Activated CD8-positive, alpha-beta T cell treated with anti-CD3 and anti-CD28 coated beads for 36 hours (primary cell): Measurements from ENCODE around the gene WDR74. TPM values are rescaled to one million over a fixed set of nuclear protein-coding genes. Genes with fewer than 3 reads are reported as not detected.
A peak's percentile ranks its signal among the peaks of the same experiment; 100 is the strongest.

ENCODE experiments used
- ATAC-seq: fragments of 200-7000 bp; cut with Tn5 transposase; one replicate; pipeline ENCODE4 v1.10.0; 2021; ENCODE audit warnings: mild to moderate bottlenecking, moderate library complexity
- CTCF ChIA-PET: fragments of 350-600 bp; sonication (Branson Sonifier 250); formaldehyde crosslinking; loops from one replicate; lab custom pipeline; 2021; ENCODE audit warnings: antibody characterized with exemption; lab: Charles Lee
- POLR2A ChIA-PET: fragments of 350-600 bp; sonication (Branson Sonifier 250); formaldehyde crosslinking; loops from one replicate; lab custom pipeline; 2021; ENCODE audit warnings: antibody characterized with exemption; lab: Charles Lee
- DNase-seq: peaks from one replicate; pipeline ENCODE4 v3.0.0-alpha.2; 2020
- H3K27ac Mint-ChIP-seq: one replicate; pipeline ENCODE4 v1.8.0; 2021; ENCODE audit warnings: mild to moderate bottlenecking, mixed read lengths
- H3K27me3 Mint-ChIP-seq: one replicate; pipeline ENCODE4 v1.8.0; 2021; ENCODE audit warnings: mixed read lengths
- H3K36me3 Mint-ChIP-seq: one replicate; pipeline ENCODE4 v1.8.0; 2021; ENCODE audit warnings: low read depth, mixed read lengths
- H3K4me1 Mint-ChIP-seq: one replicate; pipeline ENCODE4 v1.8.0; 2021; ENCODE audit warnings: low read depth, mixed read lengths
- H3K4me3 Mint-ChIP-seq: one replicate; pipeline ENCODE4 v1.8.0; 2021; ENCODE audit warnings: mild to moderate bottlenecking, moderate library complexity, mixed read lengths
- H3K9me3 Mint-ChIP-seq: one replicate; pipeline ENCODE4 v1.8.0; 2021; ENCODE audit warnings: mixed read lengths
- intact Hi-C: fragments of 100-400 bp; cut with micrococcal nuclease; formaldehyde crosslinking; loops from one replicate; pipeline ENCODE4 v1.10.0; 2022
- total RNA-seq, 2 experiments: library from RNA; stranded (reverse); gene quantifications; one replicate each; pipeline ENCODE4 v1.2.3, GENCODE V29; 2021
- TF ChIP-seq, protein P1 (sequence below): fragments of 200-600 bp; IDR thresholded peaks from one replicate; pipeline ENCODE4 v1.8.0; 2022; ENCODE audit warnings: antibody characterized with exemption, mild to moderate bottlenecking

The WDR74 gene
- total RNA-seq, 2 experiments from 2014 or later, result 96.5 to 99.3 TPM

DNA sequence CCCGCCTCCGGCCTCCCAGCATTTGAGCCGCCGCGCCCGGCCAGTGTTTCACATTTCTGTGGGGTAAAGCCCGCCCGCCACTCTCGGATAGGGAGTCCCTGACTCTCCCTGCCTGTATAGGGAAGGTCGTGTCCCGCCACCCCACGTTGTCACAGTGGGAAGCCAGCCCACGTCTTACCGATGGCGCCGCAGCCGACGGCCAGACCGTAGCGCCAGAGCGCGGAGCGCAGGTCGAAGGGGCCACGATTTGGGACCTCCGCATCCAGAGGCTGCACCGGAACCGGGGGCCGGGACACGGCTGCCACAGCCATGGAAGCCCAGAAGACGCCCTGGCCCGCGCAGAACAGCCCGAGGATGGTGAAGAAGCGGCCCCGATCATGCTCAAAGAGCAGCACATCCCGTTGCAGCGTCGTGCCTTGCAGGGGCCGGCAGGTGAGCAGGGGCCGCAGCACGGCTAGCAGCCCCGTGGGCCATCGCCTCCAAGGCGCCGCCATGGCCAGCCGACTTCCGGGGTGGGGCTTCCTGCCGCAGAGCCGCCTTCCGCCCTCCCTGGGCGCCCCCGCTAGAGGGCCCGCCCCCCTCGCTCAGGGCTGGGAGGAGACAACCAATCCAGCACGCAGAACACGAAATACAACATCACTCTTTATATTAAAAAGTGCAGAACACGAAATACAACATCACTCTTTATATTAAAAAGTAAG lies 47.7 kb downstream of the WDR74 start, which contains the start of gene TMEM223:
Gene TMEM223 (minus strand): TSS at position 506 of the 701 bp plus-strand sequence. CDS start 12 bp downstream, at position 494.
- Mint-ChIP-seq H3K27me3 (no peaks in the 10 kb centered on the region), H3K9me3 (no peaks in the 10 kb centered on the region), H3K4me3 (peak within 1 kb of the TSS; percentile 91), H3K4me1 (peaks cover 41% of the 10 kb centered on the region), H3K36me3 (peaks cover 68% of the 10 kb centered on the region), H3K27ac (peak within 1 kb of the TSS; percentile 91)
- CTCF ChIA-PET, result interaction anchor here (1.5 kb wide), 1 partner anchor 38 kb away, joined by 3 read pairs; the partner anchor contains the start of gene ZBTB3
- peak; percentile 82 for ATAC-seq
- peak; percentile 92 for DNase-seq
- intact Hi-C loops, result no loop called here
- POLR2A ChIA-PET, result interaction anchor here (0.7 to 11.0 kb wide), 14 partner anchors 12 to 127 kb away, joined by 3 to 228 read pairs (median 4); partner anchors contain the start of genes C11orf98, CSKMT, NXF1 and SLC3A2
- TF ChIP-seq, protein P1, sequence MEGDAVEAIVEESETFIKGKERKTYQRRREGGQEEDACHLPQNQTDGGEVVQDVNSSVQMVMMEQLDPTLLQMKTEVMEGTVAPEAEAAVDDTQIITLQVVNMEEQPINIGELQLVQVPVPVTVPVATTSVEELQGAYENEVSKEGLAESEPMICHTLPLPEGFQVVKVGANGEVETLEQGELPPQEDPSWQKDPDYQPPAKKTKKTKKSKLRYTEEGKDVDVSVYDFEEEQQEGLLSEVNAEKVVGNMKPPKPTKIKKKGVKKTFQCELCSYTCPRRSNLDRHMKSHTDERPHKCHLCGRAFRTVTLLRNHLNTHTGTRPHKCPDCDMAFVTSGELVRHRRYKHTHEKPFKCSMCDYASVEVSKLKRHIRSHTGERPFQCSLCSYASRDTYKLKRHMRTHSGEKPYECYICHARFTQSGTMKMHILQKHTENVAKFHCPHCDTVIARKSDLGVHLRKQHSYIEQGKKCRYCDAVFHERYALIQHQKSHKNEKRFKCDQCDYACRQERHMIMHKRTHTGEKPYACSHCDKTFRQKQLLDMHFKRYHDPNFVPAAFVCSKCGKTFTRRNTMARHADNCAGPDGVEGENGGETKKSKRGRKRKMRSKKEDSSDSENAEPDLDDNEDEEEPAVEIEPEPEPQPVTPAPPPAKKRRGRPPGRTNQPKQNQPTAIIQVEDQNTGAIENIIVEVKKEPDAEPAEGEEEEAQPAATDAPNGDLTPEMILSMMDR, result no peak

DNA sequence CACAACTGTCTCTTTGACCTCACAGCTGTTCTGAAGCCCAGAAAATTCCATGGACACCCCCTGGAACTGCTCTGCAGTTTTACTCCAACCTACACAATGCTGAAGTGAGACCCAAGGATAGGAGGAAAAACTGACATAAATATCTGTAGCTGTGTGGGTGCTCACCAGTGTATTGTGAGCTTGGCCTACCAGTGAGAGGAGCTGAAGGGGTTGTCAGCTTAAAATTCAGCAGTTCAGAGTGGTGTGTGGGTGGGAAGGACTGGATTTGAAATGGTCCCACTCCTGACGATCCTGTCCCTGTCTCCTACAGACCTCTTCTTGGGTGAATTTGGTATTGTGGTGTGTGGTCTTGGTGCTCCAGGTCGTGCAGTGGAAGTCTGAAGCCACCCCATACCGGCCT lies 49.8 kb downstream of the WDR74 start:
- Mint-ChIP-seq H3K4me1 (peaks cover 50% of the 10 kb centered on the region), H3K4me3 (peak overlapping the region; percentile 95), H3K27ac (peak overlapping the region; percentile 91), H3K9me3 (no peaks in the 10 kb centered on the region), H3K27me3 (no peaks in the 10 kb centered on the region), H3K36me3 (peaks cover 59% of the 10 kb centered on the region)
- intact Hi-C loops, result loop anchor here (5.0 kb wide), 2 partner anchors 43 to 93 kb away; partner anchors contain the start of genes SLC3A2, STX5 and TEX54
- TF ChIP-seq, protein P1, result no peak
- ChIA-PET POLR2A (interaction anchor here (0.5 to 11.0 kb wide), 11 partner anchors 14 to 148 kb away, joined by 3 to 228 read pairs (median 4); partner anchors contain the start of genes NXF1, STX5, TEX54 and WDR74), CTCF (interaction anchor here (0.9 to 5.3 kb wide), 6 partner anchors 15 to 93 kb away, joined by 3 to 33 read pairs (median 4); partner anchors contain the start of genes POLR2G, TTC9C and WDR74)
- ATAC-seq (no peak), DNase-seq (no peak)

DNA sequence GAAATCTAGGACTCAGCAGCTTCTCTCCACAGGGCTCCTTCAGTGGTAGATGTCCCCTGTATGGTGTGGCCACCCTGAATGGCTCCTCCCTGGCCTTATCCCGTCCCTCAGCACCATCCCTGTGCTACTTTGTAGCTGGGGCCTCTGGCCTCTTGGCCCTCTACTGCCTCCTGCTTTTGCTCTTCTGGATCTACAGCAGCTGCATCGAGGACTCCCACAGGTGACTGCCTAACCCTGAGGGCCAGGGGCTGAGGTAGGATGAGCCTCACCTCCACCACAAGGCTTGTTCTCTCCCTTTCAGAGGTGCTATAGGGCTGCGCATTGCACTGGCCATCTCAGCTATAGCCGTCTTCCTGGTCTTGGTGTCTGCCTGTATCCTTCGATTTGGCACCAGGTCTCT lies 50.4 kb downstream of the WDR74 start:
- POLR2A ChIA-PET, result interaction anchor here (0.5 to 11.0 kb wide), 11 partner anchors 15 to 148 kb away, joined by 3 to 228 read pairs (median 4); partner anchors contain the start of genes HNRNPUL2, NXF1, STX5 and TEX54
- TF ChIP-seq, protein P1, result no peak
- DNase-seq, result no peak
- intact Hi-C loops, result loop anchor here (5.0 kb wide), 2 partner anchors 43 to 93 kb away; partner anchors contain the start of genes SLC3A2, STX5 and TEX54
- H3K4me3 Mint-ChIP-seq, result peak overlapping the region; percentile 95
- no peaks in the 10 kb centered on the region for H3K27me3 Mint-ChIP-seq
- CTCF ChIA-PET, result interaction anchor here (0.9 to 5.3 kb wide), 7 partner anchors 12 to 94 kb away, joined by 3 to 33 read pairs (median 4); partner anchors contain the start of genes NXF1, POLR2G, TTC9C and WDR74
- peaks cover 46% of the 10 kb centered on the region for H3K4me1 Mint-ChIP-seq
- H3K9me3 Mint-ChIP-seq, result no peaks in the 10 kb centered on the region
- no peak for ATAC-seq
- peaks cover 53% of the 10 kb centered on the region for H3K36me3 Mint-ChIP-seq
- H3K27ac Mint-ChIP-seq, result peak overlapping the region; percentile 91

DNA sequence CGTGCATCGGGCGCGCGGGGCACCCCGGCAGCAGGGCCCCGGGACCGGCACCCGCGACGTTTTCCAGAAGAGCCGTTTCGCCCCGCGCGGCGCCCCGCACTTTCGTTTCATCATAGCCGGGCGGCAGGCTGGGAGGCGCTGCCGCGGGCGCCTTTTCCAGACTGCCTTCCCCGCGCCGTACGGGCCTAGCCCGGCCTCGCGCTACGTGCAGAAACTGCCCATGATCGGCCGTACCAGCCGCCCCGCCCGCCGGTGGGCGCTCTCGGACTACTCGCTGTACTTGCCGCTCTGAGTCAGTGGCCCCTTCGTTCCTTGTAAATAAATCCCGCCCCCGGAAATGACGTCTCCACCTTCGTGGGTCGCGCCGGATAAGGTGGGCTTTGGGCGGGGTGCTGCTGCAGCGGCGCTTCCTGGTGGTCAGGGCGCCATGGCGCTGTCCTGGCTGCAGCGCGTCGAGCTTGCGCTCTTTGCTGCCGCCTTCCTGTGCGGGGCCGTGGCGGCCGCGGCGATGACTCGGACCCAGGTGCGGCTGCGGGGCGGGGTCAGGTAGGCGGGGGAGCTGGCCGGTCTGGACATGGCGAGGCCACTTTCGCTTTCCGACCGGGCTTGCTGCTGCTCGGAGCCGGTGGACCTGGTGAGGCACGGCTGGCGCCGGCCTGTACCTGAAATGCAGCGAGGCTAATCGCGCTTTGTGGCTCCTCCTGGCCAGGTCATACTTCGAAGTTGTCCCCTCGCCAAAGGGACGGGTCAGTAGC lies 52.2 kb downstream of the WDR74 start, which contains the start of gene TMEM179B:
Gene TMEM179B (plus strand): TSS at position 398 of the 755 bp plus-strand sequence. CDS start 30 bp downstream, at position 428.
- ATAC-seq (peak; percentile 75), DNase-seq (peak; percentile 100)
- TF ChIP-seq, protein P1, result peak; percentile 69
- Mint-ChIP-seq H3K27me3 (no peaks in the 10 kb centered on the region), H3K9me3 (no peaks in the 10 kb centered on the region), H3K4me1 (peaks cover 41% of the 10 kb centered on the region), H3K4me3 (peak within 1 kb of the TSS; percentile 95), H3K27ac (peak within 1 kb of the TSS; percentile 95), H3K36me3 (peaks cover 52% of the 10 kb centered on the region)
- intact Hi-C loops, result loop anchor here (5.0 kb wide), 2 partner anchors 45 to 95 kb away; partner anchors contain the start of genes SLC3A2, STX5 and TEX54
- POLR2A ChIA-PET, result interaction anchor here (0.6 to 11.0 kb wide), 28 partner anchors 9 to 518 kb away, joined by 3 to 228 read pairs (median 5); partner anchors contain the start of genes HNRNPUL2, LBHD1, NXF1 and POLR2G
- CTCF ChIA-PET, result interaction anchor here (0.7 to 5.3 kb wide), 50 partner anchors 9 to 1079 kb away, joined by 3 to 74 read pairs (median 8); partner anchors contain the start of genes HNRNPUL2, NXF1, POLR2G and SLC3A2
